Right lobe of liver (tissue), 4 donors: ENCODE measurements around the gene C2CD3.

Source experiments
- CTCF ChIP-seq, 4 donors: fragments of 200-600 bp in 3 of 4; fragments of 450-650 bp in 1 of 4; IDR thresholded peaks; one replicate each; pipeline versions ENCODE4 v1.5.1 to v1.8.0; 2016 to 2022; ENCODE audit warnings: antibody characterized with exemption in 4 of 4, mild to moderate bottlenecking in 2 of 4
- POLR2A ChIP-seq: fragments of 450-650 bp; IDR thresholded peaks from one replicate; pipeline ENCODE4 v1.6.1; 2017; ENCODE audit warnings: antibody characterized with exemption, mild to moderate bottlenecking
- donor health status: DM: no; HTN: no; CAD: no.
- donor health status: DM: no; HTN: no; CAD: no.
- donor health status: DM: no; HTN: yes; CAD: no.

- TF ChIP-seq CTCF (IDR thresholded peaks at IDR 0.05) (no peak), POLR2A (no peak)
Observed at GRCh38 chr11:74086242-74086884, 84.4 kb downstream of the C2CD3 start.
